Thyroid gland (tissue), 4 donors: ENCODE measurements around the gene DELE1. TPM values are rescaled to one million over a fixed set of nuclear protein-coding genes. Genes with fewer than 3 reads are reported as not detected.
A peak's percentile ranks its signal among the peaks of the same experiment; 100 is the strongest.

Source experiments
- DNase-seq, 2 donors: peaks; one replicate each; pipeline ENCODE4 v3.0.0-alpha.2; 2019
- H3K27ac ChIP-seq, 3 donors: fragments of 200-600 bp; sonication (generic); 1 replicate in 2 of 3; 2 replicates in 1 of 3; pipeline ENCODE4 v1.5.1; 2016 to 2019; ENCODE audit warnings: mild to moderate bottlenecking in 1 of 3, moderate library complexity in 1 of 3
- H3K27me3 ChIP-seq: fragments of 200-600 bp; sonication (generic); one replicate; pipeline ENCODE4 v1.5.1; 2019
- H3K36me3 ChIP-seq, 2 donors: fragments of 200-600 bp; sonication (generic); one replicate each; pipeline ENCODE4 v1.5.1; 2016 to 2019
- H3K4me1 ChIP-seq, 2 donors: fragments of 200-600 bp; sonication (generic); one replicate each; pipeline ENCODE4 v1.5.1; 2017 to 2019
- H3K4me3 ChIP-seq, 3 donors: fragments of 200-600 bp; sonication (generic); replicated peaks in 1 of 3; 1 replicate in 2 of 3; 2 replicates in 1 of 3; pipeline ENCODE4 v1.5.1; 2016; ENCODE audit warnings: mild to moderate bottlenecking in 1 of 3
- H3K9me3 ChIP-seq: fragments of 200-600 bp; sonication (generic); one replicate; pipeline ENCODE4 v1.5.1; 2017
- CTCF ChIP-seq, 6 experiments: fragments of 200-600 bp in 3 of 6; fragments of 450-650 bp in 3 of 6; sonication (generic) in 3 of 6; IDR thresholded peaks; one replicate each; pipeline ENCODE4 v1.5.1; 2016 to 2019; ENCODE audit warnings: antibody characterized with exemption in 6 of 6, mild to moderate bottlenecking in 2 of 6, inconsistent platforms in 1 of 6, moderate library complexity in 1 of 6
- POLR2A ChIP-seq, 2 donors: fragments of 450-650 bp; IDR thresholded peaks; one replicate each; pipeline ENCODE4 v1.6.1; 2017; ENCODE audit warnings: antibody characterized with exemption in 2 of 2, mild to moderate bottlenecking in 2 of 2, moderate library complexity in 1 of 2
- whole genome bisulfite sequencing, 2 donors: methylation state at CpG; one replicate each; pipeline ENCODE4 v1.1.5; 2017; 5-methylcytosine and 5-hydroxymethylcytosine counted together
- intact Hi-C: fragments of 100-400 bp; cut with DNase I; formaldehyde crosslinking; loops from one replicate; pipeline ENCODE4 v1.15.1; 2023
- total RNA-seq, 4 donors: library from RNA; depleted of rRNA; stranded (reverse); fragments of >200 nt; gene quantifications; one replicate each; pipeline ENCODE4 v1.2.3, GENCODE V29; 2016

DELE1 gene
- total RNA-seq, 4 donors from 2014 or later, result 68.5 to 130 (median 85.1) TPM

GRCh38 chr5:141966275-141966962 is 42.7 kb downstream of the DELE1 start:
- TF ChIP-seq CTCF (IDR thresholded peaks at IDR 0.05), result no peak
- no peak for TF ChIP-seq POLR2A (IDR thresholded peaks at IDR 0.05)
- 88 to 90% methylated on average over 4 of the region's 4 CpGs for WGBS, 2 donors
- intact Hi-C loops, result no loop called here
- Histone ChIP-seq H3K4me1 (peaks cover 12 to 13% of the 10 kb centered on the region in 2 donors), H3K36me3 (no peaks in the 10 kb centered on the region), H3K27ac (no peak overlapping the region), H3K9me3 (no peaks in the 10 kb centered on the region), H3K27me3 (no peaks in the 10 kb centered on the region), H3K4me3 (no peak overlapping the region)
- no peak for DNase-seq

GRCh38 chr5:141966963-141967333 is 43.3 kb downstream of the DELE1 start:
- 91 to 93% methylated on average over 2 of the region's 2 CpGs for WGBS, 2 donors
- H3K4me1 ChIP-seq, result peaks cover 12 to 13% of the 10 kb centered on the region in 2 donors
- no peaks in the 10 kb centered on the region for H3K27me3 ChIP-seq
- intact Hi-C loops, result no loop called here
- H3K9me3 ChIP-seq, result no peaks in the 10 kb centered on the region
- no peak for TF ChIP-seq POLR2A (IDR thresholded peaks at IDR 0.05)
- DNase-seq, result no peak
- H3K4me3 ChIP-seq, result no peak overlapping the region
- H3K27ac ChIP-seq, result no peak overlapping the region
- H3K36me3 ChIP-seq, result no peaks in the 10 kb centered on the region

- peaks cover 0 to 4% of the 10 kb centered on the region in 2 donors for H3K36me3 ChIP-seq
- WGBS, 2 donors, result 0 to 1% methylated on average over 27 to 37 of the region's 63 CpGs
- DNase-seq, result peak; percentile 94 to 95
- TF ChIP-seq CTCF (IDR thresholded peaks at IDR 0.05), result peak; percentile 84 to 99 (median 99)
- TF ChIP-seq POLR2A (IDR thresholded peaks at IDR 0.05), result peak; percentile 51 to 97
- intact Hi-C loops, result no loop called here
- H3K4me1 ChIP-seq, result peaks cover 12 to 14% of the 10 kb centered on the region in 2 donors
- H3K4me3 ChIP-seq, result peak within 1 kb of the TSS; percentile 53 to 73 (median 54)
- H3K27ac ChIP-seq, result peak within 1 kb of the TSS; percentile 92 to 95 (median 94)
- H3K27me3 ChIP-seq, result no peaks in the 10 kb centered on the region
- no peaks in the 10 kb centered on the region for H3K9me3 ChIP-seq
These were observed 45.4 kb downstream of the DELE1 start, which contains the start of gene RNF14 for GRCh38 chr5:141968914-141969608. TSS of gene RNF14 (plus strand) at chr5:141969105. CDS start at chr5:141973589, 4,484 bp downstream.

GRCh38 chr5:141969783-141970771 is 46.4 kb downstream of the DELE1 start:
- no peak for DNase-seq
- 83 to 89% methylated on average over 2 of the region's 2 CpGs for WGBS, 2 donors
- Histone ChIP-seq H3K27me3 (no peaks in the 10 kb centered on the region), H3K9me3 (no peaks in the 10 kb centered on the region), H3K36me3 (peaks cover 0 to 11% of the 10 kb centered on the region in 2 donors), H3K4me1 (peaks cover 12 to 20% of the 10 kb centered on the region in 2 donors), H3K4me3 (peak overlapping the region; percentile 53 to 73 (median 54)), H3K27ac (peak overlapping the region; percentile 92 to 95 (median 94))
- intact Hi-C loops, result no loop called here
- peak in 1 of 2 donors; percentile 10 for TF ChIP-seq POLR2A (IDR thresholded peaks at IDR 0.05)
- TF ChIP-seq CTCF (IDR thresholded peaks at IDR 0.05), result no peak
